Epithelial cell of proximal tubule (primary cell): ENCODE data around the gene SLC52A1. TPM values are rescaled to one million over a fixed set of nuclear protein-coding genes. Genes with fewer than 3 reads are reported as not detected.

Source experiments
- DNase-seq: peaks from one replicate; pipeline ENCODE4 v3.0.0-alpha.2; 2011; ENCODE audit warnings: low read depth
- H3K4me3 ChIP-seq: 2 replicates; pipeline ENCODE4 v1.5.1; 2011; ENCODE audit warnings: low read depth, mild to moderate bottlenecking, low read length
- CTCF ChIP-seq: conservative IDR thresholded peaks from 2 replicates; pipeline ENCODE4 v1.5.1; 2012; ENCODE audit warnings: low read depth, mild to moderate bottlenecking, low read length
- total RNA-seq: library from RNA; depleted of rRNA; stranded (reverse); fragments of >200 nt; gene quantifications from 2 replicates; pipeline ENCODE4 v1.2.3, GENCODE V29; 2015

The SLC52A1 gene
- total RNA-seq, 1 donor from 2014 or later: 1.3 TPM

- no peak for TF ChIP-seq CTCF
- DNase-seq: no peak
- H3K4me3 ChIP-seq: no peak overlapping the region
Observed at GRCh38 chr17:5043524-5043923, 8.3 kb upstream of the SLC52A1 start.

GRCh38 chr17:5042157-5043022 lies 7.2 kb upstream of the SLC52A1 start:
- no peak for TF ChIP-seq CTCF
- H3K4me3 ChIP-seq: no peak overlapping the region
- no peak for DNase-seq

GRCh38 chr17:5034651-5035050 lies 575 bp downstream of the SLC52A1 start:
- TF ChIP-seq CTCF: no peak
- DNase-seq: no peak
- no peak overlapping the region for H3K4me3 ChIP-seq

- no peak overlapping the region for H3K4me3 ChIP-seq
- TF ChIP-seq CTCF: no peak
- no peak for DNase-seq
Observed at GRCh38 chr17:5034063-5034462, 1.2 kb downstream of the SLC52A1 start.

GRCh38 chr17:5033352-5034015 lies 1.7 kb downstream of the SLC52A1 start:
- DNase-seq: no peak
- no peak for TF ChIP-seq CTCF
- H3K4me3 ChIP-seq: no peak overlapping the region

- TF ChIP-seq CTCF: no peak
- no peak for DNase-seq
- no peak overlapping the region for H3K4me3 ChIP-seq
Observed at GRCh38 chr17:5032865-5033264, 2.4 kb downstream of the SLC52A1 start.
